Measurements from ENCODE around the gene MBTPS1. TPM values are rescaled to one million over a fixed set of nuclear protein-coding genes. Genes with fewer than 3 reads are reported as not detected.

Gene MBTPS1
- total RNA-seq (96.0 and 109 TPM in 2 replicates), polyA plus RNA-seq (65.9 and 80.3 TPM in 2 replicates), polyA minus RNA-seq (ENCODE audit: low replicate concordance) (96.5 and 98.7 TPM in 2 replicates)
- 62.3 and 82.6 TPM in 2 replicates for polyA plus RNA-seq (2012)

- peak within 1 kb of the TSS; percentile 68 to 98 (median 90) for H3K4me3 ChIP-seq (replicated peaks in 1 of 4; ENCODE audit: control extremely low read depth in 1 of 4, insufficient read depth in 1 of 4, low read depth in 3 of 4, low read length in 4 of 4)
- H2AFZ ChIP-seq (ENCODE audit: low read length): peak within 1 kb of the TSS; percentile 86
- peak within 1 kb of the TSS; percentile 92 for H3K4me2 ChIP-seq (ENCODE audit: extremely low read depth, insufficient read depth, low read length)
- peak; percentile 95 to 98 for DNase-seq (ENCODE audit: low read depth in 2 of 2)
- TF ChIP-seq, protein P1, sequence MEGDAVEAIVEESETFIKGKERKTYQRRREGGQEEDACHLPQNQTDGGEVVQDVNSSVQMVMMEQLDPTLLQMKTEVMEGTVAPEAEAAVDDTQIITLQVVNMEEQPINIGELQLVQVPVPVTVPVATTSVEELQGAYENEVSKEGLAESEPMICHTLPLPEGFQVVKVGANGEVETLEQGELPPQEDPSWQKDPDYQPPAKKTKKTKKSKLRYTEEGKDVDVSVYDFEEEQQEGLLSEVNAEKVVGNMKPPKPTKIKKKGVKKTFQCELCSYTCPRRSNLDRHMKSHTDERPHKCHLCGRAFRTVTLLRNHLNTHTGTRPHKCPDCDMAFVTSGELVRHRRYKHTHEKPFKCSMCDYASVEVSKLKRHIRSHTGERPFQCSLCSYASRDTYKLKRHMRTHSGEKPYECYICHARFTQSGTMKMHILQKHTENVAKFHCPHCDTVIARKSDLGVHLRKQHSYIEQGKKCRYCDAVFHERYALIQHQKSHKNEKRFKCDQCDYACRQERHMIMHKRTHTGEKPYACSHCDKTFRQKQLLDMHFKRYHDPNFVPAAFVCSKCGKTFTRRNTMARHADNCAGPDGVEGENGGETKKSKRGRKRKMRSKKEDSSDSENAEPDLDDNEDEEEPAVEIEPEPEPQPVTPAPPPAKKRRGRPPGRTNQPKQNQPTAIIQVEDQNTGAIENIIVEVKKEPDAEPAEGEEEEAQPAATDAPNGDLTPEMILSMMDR (conservative IDR thresholded peaks at IDR 0.05 in 1 of 2, IDR thresholded peaks at IDR 0.05 in 1 of 2; ENCODE audit: low read depth in 1 of 2, low read length in 2 of 2): no peak
- no peak for TF ChIP-seq EZH2 (IDR thresholded peaks at IDR 0.05; ENCODE audit: low read length, missing control alignments)
- no peaks in the 10 kb centered on the region for H4K20me1 ChIP-seq (ENCODE audit: control insufficient read depth, extremely low read depth, insufficient read depth, low read length)
- no peaks in the 10 kb centered on the region for H3K27me3 ChIP-seq (ENCODE audit: control insufficient read depth, insufficient read depth, low read length)
- H3K27ac ChIP-seq (ENCODE audit: insufficient read depth, low read length): peak within 1 kb of the TSS; percentile 92
- no peaks in the 10 kb centered on the region for H3K4me1 ChIP-seq (ENCODE audit: control insufficient read depth, extremely low read depth, insufficient read depth, low read length)
- H3K9ac ChIP-seq (ENCODE audit: insufficient read depth, low read length): peak within 1 kb of the TSS; percentile 97
- peaks cover 36% of the 10 kb centered on the region for H3K79me2 ChIP-seq (ENCODE audit: control insufficient read depth, insufficient read depth, low read length)
- peaks cover 2% of the 10 kb centered on the region for H3K36me3 ChIP-seq (ENCODE audit: control insufficient read depth, insufficient read depth, low read length)
- H3K9me3 ChIP-seq (ENCODE audit: control insufficient read depth, insufficient read depth, low read depth, low read length): no peaks in the 10 kb centered on the region
Measured at GRCh38 chr16:84116720-84117493, at the start of gene MBTPS1. Gene MBTPS1 (minus strand): TSS chr16:84116942. CDS start chr16:84101783, 15,159 bp downstream.

GRCh38 chr16:84165746-84166145 is 49.0 kb upstream of the MBTPS1 start:
- no peak for DNase-seq (ENCODE audit: low read depth in 2 of 2)
- H3K36me3 ChIP-seq (ENCODE audit: control insufficient read depth, insufficient read depth, low read length): no peaks in the 10 kb centered on the region
- no peak overlapping the region for H3K4me2 ChIP-seq (ENCODE audit: extremely low read depth, insufficient read depth, low read length)
- no peak overlapping the region for H3K4me3 ChIP-seq (replicated peaks in 1 of 4; ENCODE audit: control extremely low read depth in 1 of 4, insufficient read depth in 1 of 4, low read depth in 3 of 4, low read length in 4 of 4)
- H3K27me3 ChIP-seq (ENCODE audit: control insufficient read depth, insufficient read depth, low read length): peaks cover 5% of the 10 kb centered on the region
- H3K9ac ChIP-seq (ENCODE audit: insufficient read depth, low read length): no peak overlapping the region
- H3K9me3 ChIP-seq (ENCODE audit: control insufficient read depth, insufficient read depth, low read depth, low read length): no peaks in the 10 kb centered on the region
- no peaks in the 10 kb centered on the region for H4K20me1 ChIP-seq (ENCODE audit: control insufficient read depth, extremely low read depth, insufficient read depth, low read length)
- no peaks in the 10 kb centered on the region for H3K79me2 ChIP-seq (ENCODE audit: control insufficient read depth, insufficient read depth, low read length)
- H2AFZ ChIP-seq (ENCODE audit: low read length): no peak overlapping the region
- no peak overlapping the region for H3K27ac ChIP-seq (ENCODE audit: insufficient read depth, low read length)
- H3K4me1 ChIP-seq (ENCODE audit: control insufficient read depth, extremely low read depth, insufficient read depth, low read length): no peaks in the 10 kb centered on the region
- no peak for TF ChIP-seq EZH2 (IDR thresholded peaks at IDR 0.05; ENCODE audit: low read length, missing control alignments)
- TF ChIP-seq, protein P1 (conservative IDR thresholded peaks at IDR 0.05 in 1 of 2, IDR thresholded peaks at IDR 0.05 in 1 of 2; ENCODE audit: low read depth in 1 of 2, low read length in 2 of 2): no peak

DNA sequence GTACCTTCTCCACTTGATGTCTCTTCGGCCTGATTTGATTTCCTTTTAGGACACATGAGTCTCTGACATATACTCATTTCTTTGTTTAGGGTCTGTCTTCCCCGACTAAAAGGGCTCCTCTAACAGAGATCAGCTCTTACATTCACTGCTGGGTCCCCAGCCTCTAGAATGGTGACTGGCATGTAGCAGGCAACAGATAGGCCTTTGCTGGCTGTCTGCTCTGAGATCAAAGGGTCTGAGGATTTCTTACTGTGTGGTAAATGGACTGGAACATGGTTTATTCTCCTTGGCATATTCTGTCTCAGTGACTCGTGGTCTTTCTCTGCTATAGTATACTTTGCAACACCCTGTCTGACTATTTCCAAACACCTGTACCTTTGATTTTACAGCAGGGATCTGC is 45.1 kb upstream of the MBTPS1 start:
- Histone ChIP-seq H3K4me2 (ENCODE audit: extremely low read depth, insufficient read depth, low read length) (no peak overlapping the region), H3K79me2 (ENCODE audit: control insufficient read depth, insufficient read depth, low read length) (no peaks in the 10 kb centered on the region), H3K4me1 (ENCODE audit: control insufficient read depth, extremely low read depth, insufficient read depth, low read length) (no peaks in the 10 kb centered on the region), H3K27me3 (ENCODE audit: control insufficient read depth, insufficient read depth, low read length) (peaks cover 23% of the 10 kb centered on the region), H3K27ac (ENCODE audit: insufficient read depth, low read length) (no peak overlapping the region), H4K20me1 (ENCODE audit: control insufficient read depth, extremely low read depth, insufficient read depth, low read length) (no peaks in the 10 kb centered on the region), H2AFZ (ENCODE audit: low read length) (no peak overlapping the region), H3K4me3 (replicated peaks in 1 of 4; ENCODE audit: control extremely low read depth in 1 of 4, insufficient read depth in 1 of 4, low read depth in 3 of 4, low read length in 4 of 4) (no peak overlapping the region), H3K9ac (ENCODE audit: insufficient read depth, low read length) (no peak overlapping the region), H3K9me3 (ENCODE audit: control insufficient read depth, insufficient read depth, low read depth, low read length) (no peaks in the 10 kb centered on the region), H3K36me3 (ENCODE audit: control insufficient read depth, insufficient read depth, low read length) (no peaks in the 10 kb centered on the region)
- no peak for DNase-seq (ENCODE audit: low read depth in 2 of 2)
- TF ChIP-seq, protein P1 (conservative IDR thresholded peaks at IDR 0.05 in 1 of 2, IDR thresholded peaks at IDR 0.05 in 1 of 2; ENCODE audit: low read depth in 1 of 2, low read length in 2 of 2): no peak
- no peak for TF ChIP-seq EZH2 (IDR thresholded peaks at IDR 0.05; ENCODE audit: low read length, missing control alignments)

Measured in fibroblast of lung (primary cell).